Mesenchymal stem cell (in vitro differentiated cells and primary cell): ENCODE data around the gene RNF157.
"Not testable (repeated sequence)": the region's sequence is repeated elsewhere in the genome, so short reads cannot be mapped to it uniquely, and the experiment has no call there.

Experiments used
- DNase-seq: peaks from one replicate; pipeline ENCODE4 v3.0.0-alpha.2; 2013
- H2AFZ ChIP-seq: one replicate; pipeline ENCODE4 v1.6.1; 2013; ENCODE audit warnings: low read depth, mild to moderate bottlenecking, control low read depth, inconsistent platforms, low read length, moderate library complexity
- H2AK5ac ChIP-seq: 2 replicates; pipeline ENCODE4 v1.6.1; 2013; ENCODE audit warnings: low read length, moderate library complexity, mild to moderate bottlenecking, inconsistent platforms; ENCODE audit not compliant: severe bottlenecking
- H2BK120ac ChIP-seq: one replicate; pipeline ENCODE4 v1.6.1; 2013; ENCODE audit warnings: low read depth, mild to moderate bottlenecking, inconsistent platforms, low read length, moderate library complexity
- H2BK12ac ChIP-seq, 2 experiments: one replicate each; pipeline ENCODE4 v1.6.1; 2013; ENCODE audit warnings: inconsistent platforms in 2 of 2, low read length in 2 of 2, mild to moderate bottlenecking in 2 of 2, moderate library complexity in 2 of 2, control low read depth in 1 of 2
- H2BK15ac ChIP-seq: one replicate; pipeline ENCODE4 v1.6.1; 2013; ENCODE audit warnings: mild to moderate bottlenecking, low read depth, inconsistent platforms; ENCODE audit not compliant: poor library complexity, severe bottlenecking
- H2BK5ac ChIP-seq: 2 replicates; pipeline ENCODE4 v1.6.1; 2013; ENCODE audit warnings: low read depth, mild to moderate bottlenecking, low read length, control low read depth, inconsistent platforms; ENCODE audit not compliant: poor library complexity, severe bottlenecking
- H3K14ac ChIP-seq, 2 experiments: one replicate each; pipeline ENCODE4 v1.6.1; 2013; ENCODE audit warnings: inconsistent platforms in 2 of 2, low read length in 2 of 2, control low read depth in 1 of 2, mild to moderate bottlenecking in 1 of 2, moderate library complexity in 1 of 2
- H3K18ac ChIP-seq, 2 experiments: one replicate each; pipeline ENCODE4 v1.6.1; 2013; ENCODE audit warnings: inconsistent platforms in 2 of 2, low read length in 2 of 2, control low read depth in 1 of 2, low read depth in 1 of 2, mild to moderate bottlenecking in 1 of 2
- H3K23ac ChIP-seq, 2 experiments: one replicate each; pipeline ENCODE4 v1.6.1; 2013; ENCODE audit warnings: inconsistent platforms in 2 of 2, low read length in 2 of 2, mild to moderate bottlenecking in 2 of 2, moderate library complexity in 2 of 2, control low read depth in 1 of 2
- H3K27ac ChIP-seq: 2 replicates; pipeline ENCODE4 v1.5.1; 2013; ENCODE audit warnings: mild to moderate bottlenecking, moderate library complexity, low read length, control low read depth, inconsistent platforms; ENCODE audit not compliant: poor library complexity, severe bottlenecking
- H3K27me3 ChIP-seq, 2 experiments: 2 replicates each; pipeline versions ENCODE4 v1.6.1 to v1.7.0; 2013; ENCODE audit warnings: low read length in 2 of 2, mild to moderate bottlenecking in 2 of 2, moderate library complexity in 2 of 2, control low read depth in 1 of 2, inconsistent platforms in 1 of 2; ENCODE audit not compliant: control insufficient read depth in 1 of 2, insufficient read depth in 1 of 2
- H3K36me3 ChIP-seq, 2 experiments: 2 replicates each; pipeline versions ENCODE4 v1.6.1 to v1.7.0; 2013; ENCODE audit warnings: low read length in 2 of 2, control low read depth in 1 of 2, inconsistent platforms in 1 of 2, low read depth in 1 of 2, mild to moderate bottlenecking in 1 of 2; ENCODE audit not compliant: insufficient read depth in 2 of 2, control insufficient read depth in 1 of 2
- H3K4ac ChIP-seq, 2 experiments: one replicate each; pipeline ENCODE4 v1.6.1; 2013; ENCODE audit warnings: inconsistent platforms in 2 of 2, low read length in 2 of 2, mild to moderate bottlenecking in 2 of 2, moderate library complexity in 2 of 2, control low read depth in 1 of 2, low read depth in 1 of 2
- H3K4me1 ChIP-seq: 2 replicates; pipeline ENCODE4 v1.6.1; 2013; ENCODE audit warnings: low read depth, low read length, control low read depth; ENCODE audit not compliant: control insufficient read depth, insufficient read depth
- H3K4me2 ChIP-seq: 2 replicates; pipeline ENCODE4 v1.6.1; 2013; ENCODE audit warnings: low read length, mild to moderate bottlenecking, inconsistent platforms; ENCODE audit not compliant: poor library complexity, severe bottlenecking
- H3K4me3 ChIP-seq, 2 experiments: 2 replicates each; pipeline versions ENCODE4 v1.5.1 to v1.7.0; 2013; ENCODE audit warnings: low read length in 2 of 2, mild to moderate bottlenecking in 2 of 2, control low read depth in 1 of 2, low read depth in 1 of 2; ENCODE audit not compliant: insufficient read depth in 1 of 2
- H3K79me1 ChIP-seq: replicated peaks from 2 replicates; pipeline ENCODE4 v1.6.1; 2013; ENCODE audit warnings: mild to moderate bottlenecking, control low read depth, low read length, inconsistent platforms; ENCODE audit not compliant: poor library complexity, severe bottlenecking
- H3K9ac ChIP-seq: 2 replicates; pipeline ENCODE4 v1.7.0; 2013; ENCODE audit warnings: mild to moderate bottlenecking, low read length, moderate library complexity
- H3K9me3 ChIP-seq: 2 replicates; pipeline ENCODE4 v1.7.0; 2013; ENCODE audit warnings: mild to moderate bottlenecking, low read length; ENCODE audit not compliant: control insufficient read depth
- H4K8ac ChIP-seq: one replicate; pipeline ENCODE4 v1.6.1; 2013; ENCODE audit warnings: inconsistent platforms, mild to moderate bottlenecking, low read length, moderate library complexity
- H4K91ac ChIP-seq: one replicate; pipeline ENCODE4 v1.6.1; 2013; ENCODE audit warnings: mild to moderate bottlenecking, low read length, inconsistent platforms
- WGBS: methylation state at CpG from one replicate; pipeline ENCODE4 v1.1.7; 2013; ENCODE audit warnings: mixed read lengths; 5-methylcytosine and 5-hydroxymethylcytosine counted together

Gene RNF157

GRCh38 chr17:76248013-76248782, 7.9 kb upstream of the RNF157 start:
- 91% methylated on average over 10 of the region's 11 CpGs for WGBS
- Histone ChIP-seq H3K9ac (no peak overlapping the region), H2AK5ac (no peak overlapping the region), H2AFZ (no peak overlapping the region), H4K8ac (no peak overlapping the region), H3K36me3 (no peaks in the 10 kb centered on the region), H2BK12ac (no peak overlapping the region), H2BK120ac (no peak overlapping the region), H3K23ac (no peak overlapping the region), H3K27ac (no peak overlapping the region), H3K9me3 (no peaks in the 10 kb centered on the region), H3K14ac (no peak overlapping the region), H4K91ac (no peak overlapping the region), H3K18ac (no peak overlapping the region), H3K4me3 (no peak overlapping the region), H3K79me1 (no peaks in the 10 kb centered on the region), H3K27me3 (peaks cover 0 to 16% of the 10 kb centered on the region in 2 experiments), H2BK5ac (no peak overlapping the region), H3K4ac (no peak overlapping the region), H3K4me1 (peaks cover 20% of the 10 kb centered on the region), H3K4me2 (no peak overlapping the region), H2BK15ac (no peak overlapping the region)
- DNase-seq: no peak

- WGBS: 92% methylated on average over 4 of the region's 8 CpGs
Observed at GRCh38 chr17:76247304-76247703, 7.0 kb upstream of the RNF157 start.

GRCh38 chr17:76246080-76247066, 6.1 kb upstream of the RNF157 start:
- Histone ChIP-seq H3K4ac (no peak overlapping the region), H2BK15ac (no peak overlapping the region), H3K36me3 (no peaks in the 10 kb centered on the region), H2BK120ac (no peak overlapping the region), H2AK5ac (no peak overlapping the region), H3K27me3 (peaks cover 0 to 31% of the 10 kb centered on the region in 2 experiments), H3K79me1 (peaks cover 3% of the 10 kb centered on the region), H3K18ac (no peak overlapping the region), H2BK5ac (no peak overlapping the region), H3K27ac (no peak overlapping the region), H3K14ac (no peak overlapping the region), H3K4me2 (no peak overlapping the region), H4K8ac (no peak overlapping the region), H4K91ac (no peak overlapping the region), H3K9me3 (no peaks in the 10 kb centered on the region), H3K23ac (no peak overlapping the region), H2BK12ac (no peak overlapping the region), H3K4me1 (peaks cover 13% of the 10 kb centered on the region), H3K4me3 (no peak overlapping the region), H3K9ac (no peak overlapping the region), H2AFZ (no peak overlapping the region)
- 76% methylated on average over 7 of the region's 7 CpGs for WGBS
- peak; percentile 81 for DNase-seq

More at GRCh38 chr17:76247304-76247703, 7.0 kb upstream of the RNF157 start:
- Histone ChIP-seq H2AFZ (no peak overlapping the region), H3K14ac (no peak overlapping the region), H2AK5ac (no peak overlapping the region), H3K18ac (no peak overlapping the region), H4K8ac (no peak overlapping the region), H3K4me1 (peaks cover 15% of the 10 kb centered on the region), H3K79me1 (no peaks in the 10 kb centered on the region), H2BK5ac (no peak overlapping the region), H3K9me3 (no peaks in the 10 kb centered on the region), H3K23ac (no peak overlapping the region), H3K27ac (no peak overlapping the region), H3K9ac (no peak overlapping the region), H3K4me2 (no peak overlapping the region), H4K91ac (no peak overlapping the region), H3K36me3 (no peaks in the 10 kb centered on the region), H3K4me3 (no peak overlapping the region), H3K4ac (no peak overlapping the region), H2BK12ac (no peak overlapping the region), H3K27me3 (peaks cover 0 to 25% of the 10 kb centered on the region in 2 experiments), H2BK15ac (no peak overlapping the region), H2BK120ac (no peak overlapping the region)
- no peak for DNase-seq

- H3K4ac ChIP-seq, H3K23ac ChIP-seq, H2BK5ac ChIP-seq, H3K79me1 ChIP-seq, H3K36me3 ChIP-seq, H2BK12ac ChIP-seq, H4K8ac ChIP-seq, H4K91ac ChIP-seq, H3K18ac ChIP-seq, H2BK120ac ChIP-seq, H3K9me3 ChIP-seq, H3K27ac ChIP-seq, H3K14ac ChIP-seq, H2BK15ac ChIP-seq, H2AK5ac ChIP-seq, H3K4me2 ChIP-seq, H3K4me3 ChIP-seq, H3K9ac ChIP-seq, H2AFZ ChIP-seq, DNase-seq: not testable (repeated sequence)
- Histone ChIP-seq H3K4me1 (peaks cover 16% of the 10 kb centered on the region), H3K27me3 (peaks cover 0 to 33% of the 10 kb centered on the region in 2 experiments)
- 97% methylated on average over 8 of the region's 8 CpGs for WGBS
Observed at GRCh38 chr17:76244721-76245120, 4.4 kb upstream of the RNF157 start.
